ENCODE data around the gene CDHR3. TPM values are rescaled to one million over a fixed set of nuclear protein-coding genes. Genes with fewer than 3 reads are reported as not detected.

The CDHR3 gene
- total and polyA plus RNA-seq, 9 of the 15 experiments (the other 6 are each of a cell fraction or from before 2014, with no cell fraction given): 0.03 to 0.66 (median 0.24) TPM; not detected in 1

DNA sequence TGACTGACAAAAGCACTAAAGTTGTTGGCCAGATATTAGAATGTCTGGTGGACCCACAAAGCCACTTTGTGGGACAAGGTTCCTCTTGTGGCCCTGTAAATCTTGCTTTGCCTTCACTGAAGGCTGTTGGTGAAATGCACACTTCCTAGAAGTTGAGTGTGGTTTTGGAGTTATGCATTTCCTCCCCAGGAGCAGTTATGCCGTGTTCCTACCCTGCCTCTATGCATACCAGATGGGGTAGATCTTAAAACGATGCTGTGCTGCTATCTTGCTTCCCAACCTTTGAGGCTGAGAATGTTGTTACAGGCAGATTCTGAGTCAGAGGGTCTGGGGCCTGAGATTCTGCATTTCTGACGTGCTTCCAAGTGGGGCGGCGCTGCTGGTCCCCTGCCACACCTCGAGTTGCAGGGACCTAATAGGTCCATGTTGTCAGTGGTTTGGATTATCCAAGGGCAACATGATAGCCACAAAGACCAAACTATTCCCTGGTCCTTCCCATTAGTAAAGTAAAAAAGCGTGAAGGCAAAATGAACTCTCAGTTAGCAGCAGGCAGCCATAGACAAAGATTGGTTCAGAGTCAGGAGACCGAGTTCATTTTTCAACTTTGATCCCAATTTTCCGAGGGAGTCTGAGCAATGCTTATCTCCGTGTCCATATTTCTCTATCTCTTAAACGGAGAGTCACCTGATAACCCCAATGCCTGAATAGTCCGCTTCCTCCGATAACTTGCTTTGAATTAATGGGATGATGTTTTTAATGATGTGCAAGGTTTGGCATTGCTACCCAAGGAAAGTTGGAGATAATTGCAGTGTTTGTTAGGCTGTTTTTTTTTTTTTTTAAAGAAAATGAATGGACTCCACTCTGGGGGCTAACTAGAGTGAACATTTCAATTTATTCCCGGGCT is 55.8 kb downstream of the CDHR3 start (continued):
- peak; percentile 14 to 24; a peak in 1 of 4 replicates for TF ChIP-seq RAD21 (CRISPR knock-in tag; conservative IDR thresholded peaks at IDR 0.05 in 1 of 2, IDR thresholded peaks at IDR 0.05 in 1 of 2)
- TF ChIP-seq MYBL2 (IDR thresholded peaks at IDR 0.05; ENCODE audit: low read depth): no peak
- no peak for TF ChIP-seq MYBL2 (CRISPR knock-in tag; IDR thresholded peaks at IDR 0.05; ENCODE audit: borderline replicate concordance)
- TF ChIP-seq JUN (IDR thresholded peaks at IDR 0.05; ENCODE audit: borderline replicate concordance, low read depth, low read length): peak; percentile 42; the same call in 1 of the 2 replicates
- 0 out of 2 replicates have a peak, but pooled peaks have one; percentile 18 for TF ChIP-seq JUN (CRISPR knock-in tag; IDR thresholded peaks at IDR 0.05; ENCODE audit: borderline replicate concordance)
- TF ChIP-seq HDAC2 (IDR thresholded peaks at IDR 0.05): peak; percentile 76
- TF ChIP-seq SMAD2 (IDR thresholded peaks at IDR 0.05; ENCODE audit: low read depth, low read length): no peak
- peak; percentile 41; the same call in 1 of the 2 replicates for TF ChIP-seq HLTF (IDR thresholded peaks at IDR 0.05)
- TF ChIP-seq CREB1 (IDR thresholded peaks at IDR 0.05): peak; percentile 90
- TF ChIP-seq CREB1 (CRISPR knock-in tag; IDR thresholded peaks at IDR 0.05): no peak; the same call in 1 of the 2 replicates
- TF ChIP-seq NR2C1 (IDR thresholded peaks at IDR 0.05): no peak
- peak; percentile 60; the same call in 1 of the 2 replicates for TF ChIP-seq NR2C1 (tag; IDR thresholded peaks at IDR 0.05)
- 0 out of 2 replicates have a peak, but pooled peaks have one; percentile 40 for TF ChIP-seq KLF6 (CRISPR knock-in tag; IDR thresholded peaks at IDR 0.05; ENCODE audit: borderline replicate concordance)
- peak; percentile 95 to 96 for TF ChIP-seq TRIM24 (IDR thresholded peaks at IDR 0.05)
- no peak for TF ChIP-seq MXI1 (IDR thresholded peaks at IDR 0.05; ENCODE audit: low read depth, low read length)
- peak; percentile 22; the same call in 1 of the 2 replicates for TF ChIP-seq ERF (CRISPR knock-in tag; IDR thresholded peaks at IDR 0.05)
- TF ChIP-seq ZNF830 (CRISPR knock-in tag; IDR thresholded peaks at IDR 0.05): no peak
- peak; percentile 89 for TF ChIP-seq ADNP (tag; IDR thresholded peaks at IDR 0.05)
- TF ChIP-seq, protein P1, sequence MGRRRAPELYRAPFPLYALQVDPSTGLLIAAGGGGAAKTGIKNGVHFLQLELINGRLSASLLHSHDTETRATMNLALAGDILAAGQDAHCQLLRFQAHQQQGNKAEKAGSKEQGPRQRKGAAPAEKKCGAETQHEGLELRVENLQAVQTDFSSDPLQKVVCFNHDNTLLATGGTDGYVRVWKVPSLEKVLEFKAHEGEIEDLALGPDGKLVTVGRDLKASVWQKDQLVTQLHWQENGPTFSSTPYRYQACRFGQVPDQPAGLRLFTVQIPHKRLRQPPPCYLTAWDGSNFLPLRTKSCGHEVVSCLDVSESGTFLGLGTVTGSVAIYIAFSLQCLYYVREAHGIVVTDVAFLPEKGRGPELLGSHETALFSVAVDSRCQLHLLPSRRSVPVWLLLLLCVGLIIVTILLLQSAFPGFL (CRISPR knock-in tag; IDR thresholded peaks at IDR 0.05): peak; percentile 81; the same call in 1 of the 2 replicates
- TF ChIP-seq SPI1 (IDR thresholded peaks at IDR 0.05; ENCODE audit: borderline replicate concordance, low read depth, low read length): peak; percentile 75; the same call in 1 of the 2 replicates
- TF ChIP-seq SMARCC2 (IDR thresholded peaks at IDR 0.05; ENCODE audit: low read depth): peak; percentile 83
- TF ChIP-seq, protein P2, sequence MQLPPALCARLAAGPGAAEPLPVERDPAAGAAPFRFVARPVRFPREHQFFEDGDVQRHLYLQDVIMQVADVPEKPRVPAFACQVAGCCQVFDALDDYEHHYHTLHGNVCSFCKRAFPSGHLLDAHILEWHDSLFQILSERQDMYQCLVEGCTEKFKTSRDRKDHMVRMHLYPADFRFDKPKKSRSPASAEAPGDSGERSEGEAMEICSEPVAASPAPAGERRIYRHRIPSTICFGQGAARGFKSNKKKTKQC (CRISPR knock-in tag; IDR thresholded peaks at IDR 0.05): 0 out of 2 replicates have a peak, but pooled peaks have one; percentile 67
- TF ChIP-seq MIER1 (IDR thresholded peaks at IDR 0.05; ENCODE audit: low read depth): 0 out of 2 replicates have a peak, but pooled peaks have one; percentile 46
- TF ChIP-seq ZNF408 (CRISPR knock-in tag; IDR thresholded peaks at IDR 0.05; ENCODE audit: low read depth): no peak
- no peak for TF ChIP-seq ZNF668 (CRISPR knock-in tag; IDR thresholded peaks at IDR 0.05)
- TF ChIP-seq, protein P3, sequence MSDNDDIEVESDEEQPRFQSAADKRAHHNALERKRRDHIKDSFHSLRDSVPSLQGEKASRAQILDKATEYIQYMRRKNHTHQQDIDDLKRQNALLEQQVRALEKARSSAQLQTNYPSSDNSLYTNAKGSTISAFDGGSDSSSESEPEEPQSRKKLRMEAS (CRISPR knock-in tag; IDR thresholded peaks at IDR 0.05): peak; percentile 50; the same call in 1 of the 2 replicates
- TF ChIP-seq TFAM (CRISPR knock-in tag; conservative IDR thresholded peaks at IDR 0.05): no peak

Data from K562 (cell line).